HCT116 (cell line): Measurements from ENCODE around the gene VAMP7. TPM values are rescaled to one million over a fixed set of nuclear protein-coding genes. Genes with fewer than 3 reads are reported as not detected.

Source experiments
- ATAC-seq: fragments of 200-7000 bp; cut with Tn5 transposase; 2 replicates; pipeline ENCODE4 v1.9.1; 2020; ENCODE audit warnings: mild to moderate bottlenecking, moderate library complexity
- BruUV-seq: library from RNA; stranded (reverse); fragments of 400-500 nt; replicated peaks from 2 replicates; lab custom pipeline; 2021; lab: Mats Ljungman, UMichigan
- CTCF ChIA-PET: fragments of 300-600 bp; sonication (Branson Sonifier 250); formaldehyde crosslinking; loops from one replicate; lab custom pipeline; 2021; ENCODE audit warnings: antibody characterized with exemption; lab: Charles Lee
- POLR2A ChIA-PET: fragments of 300-600, 350-600 bp; sonication (Branson Sonifier 250); formaldehyde crosslinking; loops from one replicate; lab custom pipeline; 2021; ENCODE audit warnings: antibody characterized with exemption; lab: Charles Lee
- RAD21 ChIA-PET, 2 experiments: fragments of 300-600 bp; sonication (Branson Sonifier 250); formaldehyde crosslinking; loops; one replicate each; lab custom pipeline; 2023; ENCODE audit warnings: low total read pairs in 2 of 2; ENCODE audit not compliant: uncharacterized antibody in 2 of 2, unreplicated experiment in 2 of 2, low non-redundant PET in 1 of 2; lab: Charles Lee
- DNase-seq: peaks from one replicate; pipeline ENCODE4 v3.0.0-alpha.2; 2010; ENCODE audit warnings: low read depth, low spot score
- H2AFZ ChIP-seq: fragments of 200-600 bp; shearing (Covaris generic), sonication (generic); 2 replicates; pipeline ENCODE4 v1.6.1; 2017; ENCODE audit warnings: low read depth, mixed run types, mixed read lengths, antibody characterized with exemption, low read length; ENCODE audit not compliant: poor library complexity, severe bottlenecking
- H3K27ac ChIP-seq: 2 replicates; pipeline ENCODE4 v1.5.1; 2012; ENCODE audit warnings: low read depth, low read length
- H3K27me3 ChIP-seq: fragments of 200-600 bp; sonication (generic); 2 replicates; pipeline ENCODE4 v1.6.1; 2016; ENCODE audit warnings: mixed run types, low read length, mixed read lengths; ENCODE audit not compliant: insufficient read depth
- H3K36me3 ChIP-seq, 2 experiments: fragments of 200-500 bp in 1 of 2; fragments of 200-600 bp in 1 of 2; sonication (Bioruptor generic) in 1 of 2; sonication (generic) in 1 of 2; 2 replicates each; pipeline versions ENCODE4 v1.5.1 to v1.6.1; 2014 to 2016; ENCODE audit warnings: low read length in 2 of 2, inconsistent platforms in 1 of 2, mixed read lengths in 1 of 2, mixed run types in 1 of 2; ENCODE audit not compliant: insufficient read depth in 2 of 2, control insufficient read depth in 1 of 2
- H3K4me1 ChIP-seq, 2 experiments: fragments of 200-600 bp in 1 of 2; sonication (generic) in 1 of 2; 2 replicates each; pipeline versions ENCODE4 v1.5.1 to v1.6.1; 2012 to 2017; ENCODE audit warnings: low read length in 2 of 2, inconsistent platforms in 1 of 2, mild to moderate bottlenecking in 1 of 2, mixed read lengths in 1 of 2, mixed run types in 1 of 2, moderate library complexity in 1 of 2; ENCODE audit not compliant: insufficient read depth in 2 of 2, control insufficient read depth in 1 of 2
- H3K4me2 ChIP-seq: fragments of 200-600 bp; sonication (generic); 2 replicates; pipeline ENCODE4 v1.6.1; 2017; ENCODE audit warnings: mixed run types, low read length, mixed read lengths
- H3K4me3 ChIP-seq, 2 experiments: fragments of 200-600 bp in 1 of 2; sonication (generic) in 1 of 2; replicated peaks in 1 of 2; 2 replicates each; pipeline ENCODE4 v1.5.1; 2011 to 2016; ENCODE audit warnings: low read length in 2 of 2, control low read depth in 1 of 2, low read depth in 1 of 2, mild to moderate bottlenecking in 1 of 2, mixed read lengths in 1 of 2, mixed run types in 1 of 2
- H3K79me2 ChIP-seq: fragments of 200-600 bp; sonication (generic); 2 replicates; pipeline ENCODE4 v1.6.1; 2017; ENCODE audit warnings: mild to moderate bottlenecking, mixed run types, low read length, moderate library complexity, mixed read lengths; ENCODE audit not compliant: insufficient read depth
- H3K9ac ChIP-seq: fragments of 200-600 bp; sonication (generic); 2 replicates; pipeline ENCODE4 v1.6.1; 2016; ENCODE audit warnings: low read length, mixed read lengths
- H3K9me2 ChIP-seq: fragments of 200-600 bp; sonication (generic), shearing (Covaris generic); 2 replicates; pipeline ENCODE4 v1.6.1; 2017; ENCODE audit warnings: mixed run types, mild to moderate bottlenecking, moderate library complexity; ENCODE audit not compliant: insufficient read depth
- H3K9me3 ChIP-seq, 2 experiments: fragments of 200-500 bp in 1 of 2; fragments of 200-600 bp in 1 of 2; sonication (Bioruptor generic) in 1 of 2; sonication (generic) in 1 of 2; 2 replicates each; pipeline ENCODE4 v1.6.1; 2014 to 2017; ENCODE audit warnings: low read length in 2 of 2, mixed read lengths in 2 of 2, inconsistent platforms in 1 of 2, low read depth in 1 of 2, mild to moderate bottlenecking in 1 of 2, mixed run types in 1 of 2, moderate library complexity in 1 of 2; ENCODE audit not compliant: control insufficient read depth in 1 of 2, insufficient read depth in 1 of 2
- H4K20me1 ChIP-seq: fragments of 200-600 bp; sonication (generic), shearing (Covaris generic); 2 replicates; pipeline ENCODE4 v1.6.1; 2017; ENCODE audit warnings: mixed run types, mild to moderate bottlenecking, moderate library complexity; ENCODE audit not compliant: insufficient read depth
- ATF3 ChIP-seq: IDR thresholded peaks from 2 replicates; pipeline ENCODE4 v1.6.1; 2012
- CBX3 ChIP-seq: IDR thresholded peaks from 2 replicates; pipeline ENCODE4 v1.6.1; 2012; ENCODE audit warnings: low read depth
- CEBPB ChIP-seq: IDR thresholded peaks from 2 replicates; pipeline ENCODE4 v1.6.1; 2012; ENCODE audit warnings: low read depth
- CTCF ChIP-seq, 3 experiments: fragments of 200-600 bp in 1 of 3; sonication (generic) in 1 of 3; IDR thresholded peaks in 2 of 3; conservative IDR thresholded peaks in 1 of 3; 2 replicates each; pipeline ENCODE4 v1.5.1; 2012 to 2017; ENCODE audit warnings: low read depth in 2 of 3, low read length in 2 of 3, antibody characterized with exemption in 1 of 3, borderline replicate concordance in 1 of 3, control low read depth in 1 of 3, mild to moderate bottlenecking in 1 of 3, mixed read lengths in 1 of 3, mixed run types in 1 of 3, moderate library complexity in 1 of 3; ENCODE audit not compliant: insufficient read depth in 1 of 3
- EZH2 ChIP-seq: fragments of 200-600 bp; sonication (generic); IDR thresholded peaks from 2 replicates; pipeline ENCODE4 v1.6.1; 2017; ENCODE audit warnings: antibody characterized with exemption, mixed run types
- JUND ChIP-seq: IDR thresholded peaks from 2 replicates; pipeline ENCODE4 v1.6.1; 2012
- MAX ChIP-seq: IDR thresholded peaks from 2 replicates; pipeline ENCODE4 v1.6.1; 2012
- POLR2A ChIP-seq: IDR thresholded peaks from 2 replicates; pipeline ENCODE4 v1.7.0; 2011; ENCODE audit warnings: borderline replicate concordance; ENCODE audit not compliant: insufficient read depth, insufficient read length; ENCODE audit errors: extremely low read depth
- POLR2AphosphoS5 ChIP-seq: IDR thresholded peaks from 2 replicates; pipeline ENCODE4 v1.6.1; 2011; ENCODE audit warnings: mild to moderate bottlenecking, low read depth, low read length, moderate library complexity
- RAD21 ChIP-seq: IDR thresholded peaks from 2 replicates; pipeline ENCODE4 v1.6.1; 2012; ENCODE audit warnings: low read depth, mild to moderate bottlenecking
- SP1 ChIP-seq: IDR thresholded peaks from 2 replicates; pipeline ENCODE4 v1.6.1; 2012; ENCODE audit warnings: low read depth
- SRF ChIP-seq: IDR thresholded peaks from 2 replicates; pipeline ENCODE4 v1.6.1; 2012; ENCODE audit warnings: low read depth
- ZFX ChIP-seq: fragments of 450-650 bp; IDR thresholded peaks from 2 replicates; pipeline ENCODE4 v1.6.1; 2017
- ZNF274 ChIP-seq: fragments of 200-500 bp; sonication (Bioruptor generic); IDR thresholded peaks from 2 replicates; pipeline ENCODE4 v1.6.1; 2014; ENCODE audit warnings: mild to moderate bottlenecking, low read depth, low read length, inconsistent platforms
- intact Hi-C: fragments of 100-400 bp; cut with micrococcal nuclease; formaldehyde crosslinking; loops from 2 replicates; pipeline ENCODE4 v1.10.0; 2022
- total RNA-seq: library from RNA; stranded (reverse); gene quantifications from one replicate; pipeline ENCODE4 v1.2.1, GENCODE V29; 2021; ENCODE audit not compliant: unreplicated experiment
- TF ChIP-seq, protein P1 (sequence below): IDR thresholded peaks from 2 replicates; pipeline ENCODE4 v1.6.1; 2011; ENCODE audit warnings: mild to moderate bottlenecking, low read length, moderate library complexity; ENCODE audit not compliant: insufficient replicate concordance; ENCODE audit errors: extremely low read depth

The VAMP7 gene
- total RNA-seq, 1 experiment from 2014 or later = 32.8 TPM

GRCh38 chrX:155956649-155957048 lies 75.5 kb downstream of the VAMP7 start:
- Histone ChIP-seq H3K79me2 (no peaks in the 10 kb centered on the region), H2AFZ (no peak overlapping the region), H3K27ac (no peak overlapping the region), H3K9ac (no peak overlapping the region), H3K4me3 (no peak overlapping the region), H3K9me2 (no peaks in the 10 kb centered on the region), H3K36me3 (no peaks in the 10 kb centered on the region), H4K20me1 (no peaks in the 10 kb centered on the region), H3K4me2 (no peak overlapping the region), H3K27me3 (no peaks in the 10 kb centered on the region), H3K4me1 (no peaks in the 10 kb centered on the region), H3K9me3 (no peaks in the 10 kb centered on the region)
- ChIA-PET CTCF (no interaction called here), POLR2A (no interaction called here), RAD21 (no interaction called here)
- DNase-seq = no peak
- BruUV-seq = no TSS peak
- no peak for ATAC-seq
- intact Hi-C loops = no loop called here
- TF ChIP-seq SRF (no peak), MAX (no peak), ATF3 (no peak), CTCF (IDR thresholded peaks at IDR 0.05 in 2 of 3, conservative IDR thresholded peaks at IDR 0.05 in 1 of 3; ENCODE audit: borderline replicate concordance in 1 of 3, insufficient read depth in 1 of 3, low read depth in 2 of 3, low read length in 2 of 3) (no peak), RAD21 (no peak), ZFX (no peak), CBX3 (no peak), ZNF274 (no peak), POLR2A (no peak), EZH2 (no peak), CEBPB (no peak), JUND (no peak), SP1 (no peak), POLR2AphosphoS5 (no peak)
- TF ChIP-seq, protein P1, sequence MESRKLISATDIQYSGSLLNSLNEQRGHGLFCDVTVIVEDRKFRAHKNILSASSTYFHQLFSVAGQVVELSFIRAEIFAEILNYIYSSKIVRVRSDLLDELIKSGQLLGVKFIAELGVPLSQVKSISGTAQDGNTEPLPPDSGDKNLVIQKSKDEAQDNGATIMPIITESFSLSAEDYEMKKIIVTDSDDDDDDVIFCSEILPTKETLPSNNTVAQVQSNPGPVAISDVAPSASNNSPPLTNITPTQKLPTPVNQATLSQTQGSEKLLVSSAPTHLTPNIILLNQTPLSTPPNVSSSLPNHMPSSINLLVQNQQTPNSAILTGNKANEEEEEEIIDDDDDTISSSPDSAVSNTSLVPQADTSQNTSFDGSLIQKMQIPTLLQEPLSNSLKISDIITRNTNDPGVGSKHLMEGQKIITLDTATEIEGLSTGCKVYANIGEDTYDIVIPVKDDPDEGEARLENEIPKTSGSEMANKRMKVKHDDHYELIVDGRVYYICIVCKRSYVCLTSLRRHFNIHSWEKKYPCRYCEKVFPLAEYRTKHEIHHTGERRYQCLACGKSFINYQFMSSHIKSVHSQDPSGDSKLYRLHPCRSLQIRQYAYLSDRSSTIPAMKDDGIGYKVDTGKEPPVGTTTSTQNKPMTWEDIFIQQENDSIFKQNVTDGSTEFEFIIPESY = no peak
- TF ChIP-seq, all 23 proteins: peak for 0
